Progenitor cell of endocrine pancreas (in vitro differentiated cells): ENCODE measurements around the gene MUC20. TPM values are rescaled to one million over a fixed set of nuclear protein-coding genes. Genes with fewer than 3 reads are reported as not detected.
"Not testable (repeated sequence)": the region's sequence is repeated elsewhere in the genome, so short reads cannot be mapped to it uniquely, and the experiment has no call there.

ENCODE experiments used
- DNase-seq: peaks from one replicate; pipeline ENCODE4 v3.0.0; 2021; ENCODE audit warnings: low spot score; ENCODE audit not compliant: unreplicated experiment
- H3K27ac Mint-ChIP-seq: 2 replicates; pipeline ENCODE4 v1.8.0; 2021; ENCODE audit warnings: mild to moderate bottlenecking, moderate library complexity, mixed read lengths
- H3K27me3 Mint-ChIP-seq: 2 replicates; pipeline ENCODE4 v1.8.0; 2021; ENCODE audit warnings: mixed read lengths
- H3K36me3 Mint-ChIP-seq: 2 replicates; pipeline ENCODE4 v1.8.0; 2022; ENCODE audit warnings: mixed read lengths; ENCODE audit not compliant: insufficient read depth
- H3K4me1 Mint-ChIP-seq: 2 replicates; pipeline ENCODE4 v1.8.0; 2021; ENCODE audit warnings: low read depth, mixed read lengths
- H3K4me3 Mint-ChIP-seq: 2 replicates; pipeline ENCODE4 v1.8.0; 2021; ENCODE audit warnings: low read depth, mild to moderate bottlenecking, moderate library complexity, mixed read lengths
- H3K9me3 Mint-ChIP-seq: 2 replicates; pipeline ENCODE4 v1.8.0; 2021; ENCODE audit warnings: low read depth, mixed read lengths
- CTCF ChIP-seq: fragments of 200-600 bp; sonication (generic); IDR thresholded peaks from one replicate; pipeline ENCODE4 v1.5.0; 2021; ENCODE audit warnings: antibody characterized with exemption, mild to moderate bottlenecking; ENCODE audit not compliant: unreplicated experiment
- total RNA-seq: library from RNA; stranded (reverse); gene quantifications from 2 replicates; pipeline ENCODE4 v1.2.1, GENCODE V29; 2021

The MUC20 gene
- total RNA-seq, 1 donor from 2014 or later = 4.5 TPM

- DNase-seq = no peak
- no peak overlapping the region for H3K27ac Mint-ChIP-seq
- H3K4me1 Mint-ChIP-seq = peaks cover 6% of the 10 kb centered on the region
- H3K9me3 Mint-ChIP-seq = no peaks in the 10 kb centered on the region
- H3K36me3 Mint-ChIP-seq = peaks cover 33% of the 10 kb centered on the region
- H3K27me3 Mint-ChIP-seq = no peaks in the 10 kb centered on the region
- H3K4me3 Mint-ChIP-seq = no peak overlapping the region
- no peak for TF ChIP-seq CTCF
Observed at GRCh38 chr3:195693428-195694216, 27.2 kb upstream of the MUC20 start.

GRCh38 chr3:195694217-195695076 lies 26.3 kb upstream of the MUC20 start:
- H3K4me1 Mint-ChIP-seq, H3K27ac Mint-ChIP-seq, H3K27me3 Mint-ChIP-seq, H3K4me3 Mint-ChIP-seq, DNase-seq, H3K9me3 Mint-ChIP-seq: not testable (repeated sequence)
- peaks cover 33% of the 10 kb centered on the region for H3K36me3 Mint-ChIP-seq

- Mint-ChIP-seq H3K27me3 (no peaks in the 10 kb centered on the region), H3K4me1 (peaks cover 6% of the 10 kb centered on the region), H3K36me3 (peaks cover 33% of the 10 kb centered on the region), H3K9me3 (no peaks in the 10 kb centered on the region), H3K4me3 (no peak overlapping the region), H3K27ac (no peak overlapping the region)
- DNase-seq = no peak
- TF ChIP-seq CTCF = no peak
Observed at GRCh38 chr3:195696632-195697278, 24.0 kb upstream of the MUC20 start.

- DNase-seq = no peak
- no peak for TF ChIP-seq CTCF
- Mint-ChIP-seq H3K4me3 (no peak overlapping the region), H3K27ac (no peak overlapping the region), H3K27me3 (no peaks in the 10 kb centered on the region), H3K9me3 (no peaks in the 10 kb centered on the region), H3K4me1 (peaks cover 6% of the 10 kb centered on the region), H3K36me3 (peaks cover 25% of the 10 kb centered on the region)
Observed at GRCh38 chr3:195697582-195698324, 23.0 kb upstream of the MUC20 start.

- peaks cover 21% of the 10 kb centered on the region for H3K36me3 Mint-ChIP-seq
- no peak overlapping the region for H3K27ac Mint-ChIP-seq
- H3K27me3 Mint-ChIP-seq = no peaks in the 10 kb centered on the region
Observed at GRCh38 chr3:195698325-195698646, 22.5 kb upstream of the MUC20 start.

More at GRCh38 chr3:195698325-195698646, 22.5 kb upstream of the MUC20 start:
- H3K4me1 Mint-ChIP-seq = peaks cover 6% of the 10 kb centered on the region
- no peak for TF ChIP-seq CTCF
- no peak overlapping the region for H3K4me3 Mint-ChIP-seq
- no peak for DNase-seq
- no peaks in the 10 kb centered on the region for H3K9me3 Mint-ChIP-seq
